H1 (cell line): ENCODE results near the gene CMSS1.

ENCODE experiments used
- ATF2 ChIP-seq: IDR thresholded peaks from 2 replicates; pipeline ENCODE4 v1.6.1; 2012; ENCODE audit warnings: low read length, inconsistent platforms
- GABPA ChIP-seq: IDR thresholded peaks from 2 replicates; pipeline ENCODE4 v1.6.1; 2011; ENCODE audit warnings: mild to moderate bottlenecking, low read length, moderate library complexity, borderline replicate concordance; ENCODE audit not compliant: insufficient read depth
- GTF2F1 ChIP-seq: IDR thresholded peaks from 2 replicates; pipeline ENCODE4 v1.6.1; 2012; ENCODE audit warnings: low read depth, low read length, improper control_type of control experiment, borderline replicate concordance
- KDM1A ChIP-seq: fragments of 200-600, 300-600 bp; sonication (generic); IDR thresholded peaks from 2 replicates; pipeline ENCODE4 v1.7.1; 2016; ENCODE audit warnings: mild to moderate bottlenecking, low read length, borderline replicate concordance
- POLR2A ChIP-seq, 2 experiments: IDR thresholded peaks; 1 replicate in 1 of 2; 2 replicates in 1 of 2; pipeline ENCODE4 v1.6.1; 2011; ENCODE audit warnings: low read depth in 2 of 2, low read length in 2 of 2, mild to moderate bottlenecking in 2 of 2; ENCODE audit errors: control extremely low read depth in 1 of 2
- RAD21 ChIP-seq, 2 experiments: IDR thresholded peaks in 1 of 2; conservative IDR thresholded peaks in 1 of 2; 2 replicates each; pipeline ENCODE4 v1.6.1; 2011; ENCODE audit warnings: low read depth in 2 of 2, low read length in 2 of 2, improper control_type of control experiment in 1 of 2, inconsistent platforms in 1 of 2, mild to moderate bottlenecking in 1 of 2, moderate library complexity in 1 of 2
- SIN3A ChIP-seq, 2 experiments: IDR thresholded peaks in 1 of 2; conservative IDR thresholded peaks in 1 of 2; 2 replicates each; pipeline ENCODE4 v1.6.1; 2011 to 2012; ENCODE audit warnings: low read length in 2 of 2, improper control_type of control experiment in 1 of 2, low read depth in 1 of 2, mild to moderate bottlenecking in 1 of 2
- TEAD4 ChIP-seq: IDR thresholded peaks from 2 replicates; pipeline ENCODE4 v1.6.1; 2012; ENCODE audit warnings: low read depth, low read length, inconsistent platforms, mixed read lengths
- TF ChIP-seq, protein P1 (sequence below): IDR thresholded peaks from 2 replicates; pipeline ENCODE4 v1.6.1; 2012; ENCODE audit warnings: inconsistent platforms

GRCh38 chr3:100213891-100214573, 396.4 kb downstream of the CMSS1 start:
- no peak for TF ChIP-seq RAD21 (IDR thresholded peaks at IDR 0.05 in 1 of 2, conservative IDR thresholded peaks at IDR 0.05 in 1 of 2; ENCODE audit: low read depth in 2 of 2, low read length in 2 of 2)
- TF ChIP-seq, protein P1, sequence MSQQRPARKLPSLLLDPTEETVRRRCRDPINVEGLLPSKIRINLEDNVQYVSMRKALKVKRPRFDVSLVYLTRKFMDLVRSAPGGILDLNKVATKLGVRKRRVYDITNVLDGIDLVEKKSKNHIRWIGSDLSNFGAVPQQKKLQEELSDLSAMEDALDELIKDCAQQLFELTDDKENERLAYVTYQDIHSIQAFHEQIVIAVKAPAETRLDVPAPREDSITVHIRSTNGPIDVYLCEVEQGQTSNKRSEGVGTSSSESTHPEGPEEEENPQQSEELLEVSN, result no peak
- TF ChIP-seq POLR2A (IDR thresholded peaks at IDR 0.05; ENCODE audit: control extremely low read depth in 1 of 2, low read depth in 2 of 2, low read length in 2 of 2), result no peak
- TF ChIP-seq ATF2, result no peak
- TF ChIP-seq TEAD4, result no peak
- no peak for TF ChIP-seq SIN3A (conservative IDR thresholded peaks at IDR 0.05 in 1 of 2, IDR thresholded peaks at IDR 0.05 in 1 of 2; ENCODE audit: low read depth in 1 of 2, low read length in 2 of 2)
- TF ChIP-seq GABPA, result no peak
- no peak for TF ChIP-seq GTF2F1
- TF ChIP-seq KDM1A, result no peak
